HEK293T (cell line): Measurements from ENCODE around the gene EPHB2.

Experiments used
- CTCF ChIA-PET: fragments of 350-600 bp; formaldehyde crosslinking; extraction: SDS; loops from one replicate; lab custom pipeline; 2021; ENCODE audit warnings: antibody characterized with exemption, inconsistent platforms; lab: Yijun Ruan, JAX
- POLR2A ChIA-PET: fragments of 350-600 bp; formaldehyde crosslinking; extraction: SDS; loops from one replicate; lab custom pipeline; 2020; ENCODE audit warnings: antibody characterized with exemption, inconsistent platforms; lab: Yijun Ruan, JAX
- DNase-seq: peaks from one replicate; pipeline ENCODE4 v3.0.0; 2012; ENCODE audit warnings: mixed read lengths; ENCODE audit errors: extremely low spot score
- ARNT ChIP-seq: fragments of 450-650 bp; IDR thresholded peaks from 2 replicates; pipeline ENCODE4 v1.6.1; 2017; ENCODE audit warnings: mild to moderate bottlenecking
- BHLHE40 ChIP-seq: fragments of 450-650 bp; IDR thresholded peaks from 2 replicates; pipeline ENCODE4 v1.6.1; 2016; ENCODE audit warnings: mild to moderate bottlenecking, moderate library complexity, borderline replicate concordance
- CTBP1 ChIP-seq: fragments of 450-650 bp; IDR thresholded peaks from 2 replicates; pipeline ENCODE4 v1.6.1; 2016; ENCODE audit warnings: borderline replicate concordance
- ELF4 ChIP-seq: fragments of 450-650 bp; IDR thresholded peaks from 2 replicates; pipeline ENCODE4 v1.6.1; 2017; ENCODE audit warnings: antibody characterized with exemption
- FOXA1 ChIP-seq: fragments of 450-650 bp; IDR thresholded peaks from 2 replicates; pipeline ENCODE4 v1.6.1; 2016; ENCODE audit warnings: mild to moderate bottlenecking
- FOXK2 ChIP-seq: fragments of 450-650 bp; IDR thresholded peaks from 2 replicates; pipeline ENCODE4 v1.6.1; 2016; ENCODE audit warnings: mild to moderate bottlenecking
- FOXM1 ChIP-seq: fragments of 450-650 bp; IDR thresholded peaks from 2 replicates; pipeline ENCODE4 v1.6.1; 2017; ENCODE audit warnings: mild to moderate bottlenecking, borderline replicate concordance
- HDGF ChIP-seq: fragments of 450-650 bp; IDR thresholded peaks from 2 replicates; pipeline ENCODE4 v1.6.1; 2017; ENCODE audit warnings: antibody characterized with exemption, borderline replicate concordance
- L3MBTL2 ChIP-seq: fragments of 450-650 bp; conservative IDR thresholded peaks from 2 replicates; pipeline ENCODE4 v1.6.1; 2016; ENCODE audit warnings: mild to moderate bottlenecking
- LEF1 ChIP-seq: fragments of 450-650 bp; IDR thresholded peaks from 2 replicates; pipeline ENCODE4 v1.6.1; 2017; ENCODE audit warnings: mild to moderate bottlenecking, borderline replicate concordance
- NFRKB ChIP-seq: fragments of 450-650 bp; IDR thresholded peaks from 2 replicates; pipeline ENCODE4 v1.6.1; 2016; ENCODE audit warnings: mild to moderate bottlenecking, moderate library complexity
- SP1 ChIP-seq: fragments of 450-650 bp; IDR thresholded peaks from 2 replicates; pipeline ENCODE4 v1.6.1; 2017
- SUZ12 ChIP-seq: fragments of 450-650 bp; IDR thresholded peaks from 2 replicates; pipeline ENCODE4 v1.6.1; 2016; ENCODE audit warnings: mild to moderate bottlenecking
- TARDBP ChIP-seq: fragments of 450-650 bp; IDR thresholded peaks from 2 replicates; pipeline ENCODE4 v1.6.1; 2016
- ZNF384 ChIP-seq: fragments of 450-650 bp; IDR thresholded peaks from 2 replicates; pipeline ENCODE4 v1.6.1; 2016
- TF ChIP-seq, protein P1 (sequence below): fragments of 450-650 bp; IDR thresholded peaks from 2 replicates; pipeline ENCODE4 v1.6.1; 2016

Gene EPHB2

DNA sequence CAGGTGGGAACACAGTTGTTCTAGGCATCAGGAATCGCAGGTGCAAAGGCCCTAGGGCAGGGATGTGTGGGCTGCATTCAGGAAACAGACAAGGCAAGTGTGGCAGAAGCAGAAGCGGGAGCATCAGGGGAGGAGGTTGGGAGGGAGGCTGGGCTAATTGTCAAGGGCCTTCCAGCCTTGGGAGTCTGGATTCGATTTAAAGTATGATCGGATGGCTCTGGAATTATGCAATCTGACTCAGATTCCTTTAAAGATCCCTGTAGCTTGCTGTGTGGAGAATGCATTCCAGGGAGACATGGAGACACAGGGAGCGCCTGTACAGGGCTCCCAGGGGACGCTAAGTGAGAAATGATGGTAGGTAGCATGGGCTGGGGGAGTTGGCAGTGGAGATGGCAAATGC is 175.6 kb downstream of the EPHB2 start:
- DNase-seq: no peak
- POLR2A ChIA-PET: no interaction called here
- no peak for TF ChIP-seq TARDBP
- no peak for TF ChIP-seq SP1
- CTCF ChIA-PET: no interaction called here

DNA sequence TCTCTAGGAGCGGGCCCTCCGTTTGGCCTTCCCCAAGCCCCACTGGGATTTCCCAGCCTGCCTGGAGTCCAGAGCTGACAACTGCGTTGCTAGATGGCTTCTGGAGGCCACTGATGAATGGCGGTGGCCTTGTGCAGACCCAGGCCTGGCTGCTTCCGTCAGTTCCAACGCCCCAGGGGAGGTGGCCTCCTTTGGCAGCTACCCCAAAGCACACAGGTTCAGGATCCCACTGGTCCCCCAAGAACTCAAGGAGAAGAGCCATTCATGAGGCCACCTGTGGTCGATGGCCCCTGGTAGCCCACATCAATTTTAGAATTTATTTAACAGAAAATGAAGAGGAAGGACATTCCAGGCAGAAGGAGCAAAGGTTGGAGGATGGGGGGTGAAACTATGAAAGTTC is 176.9 kb downstream of the EPHB2 start:
- TF ChIP-seq ARNT (no peak), ELF4 (no peak), SP1 (no peak), BHLHE40 (no peak), NFRKB (no peak), TARDBP (no peak), L3MBTL2 (no peak), FOXK2 (no peak), SUZ12 (no peak), HDGF (no peak), FOXM1 (no peak), ZNF384 (no peak)
- no peak for DNase-seq
- POLR2A ChIA-PET: no interaction called here
- CTCF ChIA-PET: no interaction called here

DNA sequence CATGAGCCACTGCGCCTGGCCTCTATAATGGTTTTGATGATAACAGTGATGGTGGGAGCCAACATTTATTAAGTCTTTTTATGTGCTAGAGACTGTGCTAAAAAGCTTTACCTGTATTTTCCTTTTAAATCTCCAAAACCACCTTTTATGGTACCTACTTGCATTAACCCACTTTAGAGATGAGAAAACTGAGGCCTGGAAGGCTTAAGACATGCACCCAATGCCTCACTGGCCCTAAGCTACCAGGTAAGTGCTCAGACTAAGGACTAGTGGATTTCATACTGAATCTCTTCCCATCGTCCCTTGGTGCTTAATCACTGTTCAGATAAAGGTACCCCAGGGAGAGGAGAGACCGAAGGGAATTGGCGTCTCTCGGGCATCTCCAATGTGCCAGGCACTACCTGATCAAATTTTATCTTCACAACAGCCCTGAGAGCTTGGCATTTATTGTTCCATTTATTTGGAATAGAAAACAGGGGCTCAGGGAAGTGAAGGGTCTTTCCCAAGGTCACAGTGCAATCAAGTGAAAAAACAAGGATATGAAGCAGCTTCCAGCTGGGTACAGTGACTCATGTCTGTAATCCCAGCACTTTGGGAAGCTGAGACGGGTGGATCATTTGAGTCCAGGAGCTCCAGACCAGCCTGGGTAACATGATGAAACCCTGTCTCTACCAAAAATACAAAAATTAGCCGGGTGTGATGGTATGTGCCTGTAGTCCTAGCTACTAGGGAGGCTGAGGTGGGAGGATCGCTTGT is 177.9 kb downstream of the EPHB2 start:
- CTCF ChIA-PET: interaction anchor here (0.6 to 1.1 kb wide), 4 partner anchors 11 to 215 kb away, joined by 3 to 4 read pairs (median 4); no protein-coding TSS in a partner anchor
- no peak for DNase-seq
- POLR2A ChIA-PET: no interaction called here
- TF ChIP-seq TARDBP (no peak), SP1 (no peak), L3MBTL2 (no peak), NFRKB (no peak), BHLHE40 (no peak), ELF4 (no peak), CTBP1 (no peak), ARNT (no peak), FOXK2 (no peak), HDGF (no peak), ZNF384 (no peak), SUZ12 (no peak)
- TF ChIP-seq, protein P1, sequence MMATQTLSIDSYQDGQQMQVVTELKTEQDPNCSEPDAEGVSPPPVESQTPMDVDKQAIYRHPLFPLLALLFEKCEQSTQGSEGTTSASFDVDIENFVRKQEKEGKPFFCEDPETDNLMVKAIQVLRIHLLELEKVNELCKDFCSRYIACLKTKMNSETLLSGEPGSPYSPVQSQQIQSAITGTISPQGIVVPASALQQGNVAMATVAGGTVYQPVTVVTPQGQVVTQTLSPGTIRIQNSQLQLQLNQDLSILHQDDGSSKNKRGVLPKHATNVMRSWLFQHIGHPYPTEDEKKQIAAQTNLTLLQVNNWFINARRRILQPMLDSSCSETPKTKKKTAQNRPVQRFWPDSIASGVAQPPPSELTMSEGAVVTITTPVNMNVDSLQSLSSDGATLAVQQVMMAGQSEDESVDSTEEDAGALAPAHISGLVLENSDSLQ: no peak

DNA sequence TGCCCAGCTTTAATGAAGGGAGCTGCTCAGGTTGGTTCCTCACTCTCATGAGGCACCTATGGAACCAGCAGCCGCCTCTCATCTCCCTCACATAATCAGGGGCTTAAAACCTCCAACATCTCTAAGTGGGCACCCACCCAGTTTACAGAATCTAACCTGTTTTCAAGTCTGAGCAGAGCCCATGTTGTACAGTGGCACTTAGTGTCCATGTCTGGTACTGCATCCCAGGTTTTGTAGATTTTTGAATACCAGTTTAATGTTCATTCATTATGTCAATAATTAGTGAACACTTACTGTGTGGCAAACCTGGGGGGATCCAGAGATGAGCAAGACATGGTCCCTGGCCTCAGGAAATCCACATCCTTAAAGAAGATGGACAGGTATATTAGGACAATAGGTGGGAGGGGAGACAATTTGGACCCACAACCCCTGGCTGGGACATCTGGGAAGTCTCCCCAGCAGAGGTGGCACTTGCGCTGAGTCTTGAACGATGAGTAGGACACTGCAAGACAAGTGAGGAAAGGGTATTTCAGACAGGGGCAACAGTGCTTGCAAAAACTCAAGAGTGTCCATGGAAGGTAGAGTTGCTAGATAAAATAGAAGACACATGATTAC is 178.7 kb downstream of the EPHB2 start:
- ChIA-PET CTCF (interaction anchor here (1.0 to 1.1 kb wide), 2 partner anchors 172 to 216 kb away, joined by 3 to 4 read pairs; no protein-coding TSS in a partner anchor), POLR2A (no interaction called here)
- no peak for TF ChIP-seq FOXA1
- no peak for TF ChIP-seq SUZ12
- TF ChIP-seq FOXK2: no peak
- no peak for TF ChIP-seq ARNT
- TF ChIP-seq CTBP1: no peak
- no peak for TF ChIP-seq ZNF384
- TF ChIP-seq FOXM1: no peak
- no peak for TF ChIP-seq HDGF
- TF ChIP-seq BHLHE40: no peak
- TF ChIP-seq LEF1: no peak
- TF ChIP-seq NFRKB: no peak
- TF ChIP-seq, protein P1: no peak
- TF ChIP-seq ELF4: no peak
- no peak for TF ChIP-seq TARDBP
- no peak for TF ChIP-seq SP1
- TF ChIP-seq L3MBTL2: no peak
- peak; percentile 60 for DNase-seq

DNA sequence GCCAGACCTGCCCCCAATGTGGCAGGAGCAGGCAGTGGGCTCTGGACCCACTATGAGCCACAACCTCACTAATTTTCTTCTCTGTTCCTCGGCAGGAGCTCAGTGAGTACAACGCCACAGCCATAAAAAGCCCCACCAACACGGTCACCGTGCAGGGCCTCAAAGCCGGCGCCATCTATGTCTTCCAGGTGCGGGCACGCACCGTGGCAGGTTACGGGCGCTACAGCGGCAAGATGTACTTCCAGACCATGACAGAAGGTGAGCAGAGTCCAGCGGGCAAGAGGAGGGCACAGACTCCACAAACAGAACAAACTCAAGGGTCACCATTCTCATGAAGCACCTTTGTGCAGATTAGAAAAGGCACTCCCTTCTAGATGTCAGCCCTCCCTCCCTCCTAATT is 182.2 kb downstream of the EPHB2 start:
- TF ChIP-seq CTBP1 (no peak), ZNF384 (no peak), SUZ12 (no peak), SP1 (no peak), FOXA1 (no peak), HDGF (no peak), LEF1 (no peak), TARDBP (no peak), BHLHE40 (no peak), FOXM1 (no peak), ARNT (no peak), FOXK2 (no peak), NFRKB (no peak), ELF4 (no peak)
- TF ChIP-seq, protein P1: no peak
- ChIA-PET POLR2A (no interaction called here), CTCF (interaction anchor here (0.9 kb wide), 1 partner anchor 10 kb away, joined by 3 read pairs; no protein-coding TSS in a partner anchor)
- no peak for DNase-seq
